ENCODE measurements around the gene SARDH. TPM values are rescaled to one million over a fixed set of nuclear protein-coding genes. Genes with fewer than 3 reads are reported as not detected.

The SARDH gene
- total RNA-seq, 3 donors from 2014 or later, result 0.23 to 2.1 (median 0.46) TPM

DNA sequence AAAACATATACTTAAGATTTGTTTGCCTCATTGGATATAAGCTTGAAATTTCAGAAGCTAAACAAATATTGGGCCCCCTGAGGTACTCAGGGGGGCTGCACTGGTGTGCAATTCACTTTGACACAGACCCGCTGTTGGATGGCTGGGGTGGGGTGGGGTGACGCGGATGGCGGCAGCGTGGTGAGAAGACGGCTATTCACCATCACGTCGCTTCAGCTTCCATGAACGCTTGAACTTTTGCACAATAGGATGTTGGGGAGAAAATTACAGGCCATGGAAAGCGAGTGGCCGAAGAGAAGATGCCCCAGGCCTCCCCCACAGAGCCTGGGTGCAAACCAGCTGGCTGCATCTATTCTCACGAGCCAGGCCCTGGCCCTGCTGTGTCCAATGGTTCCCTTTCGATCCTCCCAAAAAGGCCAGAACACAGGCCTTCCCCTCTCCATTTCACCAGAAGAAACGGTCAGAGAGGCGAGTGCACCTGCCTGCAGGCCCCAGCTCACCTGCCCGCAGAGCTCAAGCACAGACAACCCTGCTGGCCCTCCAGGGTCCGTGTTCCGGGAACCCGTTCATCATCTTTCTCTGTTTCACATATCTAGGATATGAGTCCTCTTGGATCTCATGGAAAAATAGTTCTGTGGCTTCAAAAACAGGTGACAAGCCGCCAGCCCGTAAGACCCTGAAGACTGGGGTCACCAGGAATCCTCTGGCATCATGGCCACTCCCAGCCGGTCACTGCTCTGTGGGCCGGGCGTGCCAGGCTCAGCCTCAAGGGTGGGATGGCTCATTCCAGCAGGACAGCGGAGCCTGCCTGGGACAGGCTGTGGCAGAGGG lies 46.8 kb upstream of the SARDH start:
- Histone ChIP-seq H3K9me3 (no peaks in the 10 kb centered on the region), H3K36me3 (ENCODE audit: low read depth) (no peaks in the 10 kb centered on the region), H3K4me1 (ENCODE audit: low read depth) (peaks cover 21% of the 10 kb centered on the region), H3K4me3 (no peak overlapping the region)
- DNase-seq, result peak in 1 of 3 donors; percentile 43
- TF ChIP-seq, protein P1, sequence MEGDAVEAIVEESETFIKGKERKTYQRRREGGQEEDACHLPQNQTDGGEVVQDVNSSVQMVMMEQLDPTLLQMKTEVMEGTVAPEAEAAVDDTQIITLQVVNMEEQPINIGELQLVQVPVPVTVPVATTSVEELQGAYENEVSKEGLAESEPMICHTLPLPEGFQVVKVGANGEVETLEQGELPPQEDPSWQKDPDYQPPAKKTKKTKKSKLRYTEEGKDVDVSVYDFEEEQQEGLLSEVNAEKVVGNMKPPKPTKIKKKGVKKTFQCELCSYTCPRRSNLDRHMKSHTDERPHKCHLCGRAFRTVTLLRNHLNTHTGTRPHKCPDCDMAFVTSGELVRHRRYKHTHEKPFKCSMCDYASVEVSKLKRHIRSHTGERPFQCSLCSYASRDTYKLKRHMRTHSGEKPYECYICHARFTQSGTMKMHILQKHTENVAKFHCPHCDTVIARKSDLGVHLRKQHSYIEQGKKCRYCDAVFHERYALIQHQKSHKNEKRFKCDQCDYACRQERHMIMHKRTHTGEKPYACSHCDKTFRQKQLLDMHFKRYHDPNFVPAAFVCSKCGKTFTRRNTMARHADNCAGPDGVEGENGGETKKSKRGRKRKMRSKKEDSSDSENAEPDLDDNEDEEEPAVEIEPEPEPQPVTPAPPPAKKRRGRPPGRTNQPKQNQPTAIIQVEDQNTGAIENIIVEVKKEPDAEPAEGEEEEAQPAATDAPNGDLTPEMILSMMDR (IDR thresholded peaks at IDR 0.05), result no peak
- ATAC-seq, result no peak
- intact Hi-C loops (cut with DNase I, micrococcal nuclease), result no loop called here

DNA sequence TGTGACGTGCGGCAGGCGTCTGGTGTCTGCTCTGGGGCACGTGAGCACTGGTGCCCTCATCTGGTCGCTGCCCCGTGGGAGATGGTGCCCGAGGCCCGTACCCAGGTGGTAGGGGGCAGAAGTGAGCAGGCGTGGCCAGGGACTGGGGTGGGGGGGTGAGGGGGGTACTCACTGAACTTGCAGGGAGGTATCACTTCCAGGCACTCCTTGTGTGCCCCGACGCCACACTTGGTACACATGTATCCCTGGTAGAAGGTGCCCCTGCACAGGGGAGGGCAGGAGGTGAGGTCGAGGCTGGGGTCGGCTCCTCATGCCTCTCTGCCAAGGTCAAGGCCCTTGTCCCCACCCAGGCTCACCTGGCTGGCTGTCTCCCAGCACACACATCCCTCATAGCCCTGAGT lies 45.2 kb upstream of the SARDH start:
- DNase-seq (peak in 1 of 3 donors; percentile 43), ATAC-seq (no peak)
- Histone ChIP-seq H3K36me3 (ENCODE audit: low read depth) (no peaks in the 10 kb centered on the region), H3K4me1 (ENCODE audit: low read depth) (peaks cover 10% of the 10 kb centered on the region), H3K9me3 (no peaks in the 10 kb centered on the region), H3K4me3 (no peak overlapping the region)
- TF ChIP-seq, protein P1 (IDR thresholded peaks at IDR 0.05), result no peak
- intact Hi-C loops (cut with DNase I, micrococcal nuclease), result no loop called here

DNA sequence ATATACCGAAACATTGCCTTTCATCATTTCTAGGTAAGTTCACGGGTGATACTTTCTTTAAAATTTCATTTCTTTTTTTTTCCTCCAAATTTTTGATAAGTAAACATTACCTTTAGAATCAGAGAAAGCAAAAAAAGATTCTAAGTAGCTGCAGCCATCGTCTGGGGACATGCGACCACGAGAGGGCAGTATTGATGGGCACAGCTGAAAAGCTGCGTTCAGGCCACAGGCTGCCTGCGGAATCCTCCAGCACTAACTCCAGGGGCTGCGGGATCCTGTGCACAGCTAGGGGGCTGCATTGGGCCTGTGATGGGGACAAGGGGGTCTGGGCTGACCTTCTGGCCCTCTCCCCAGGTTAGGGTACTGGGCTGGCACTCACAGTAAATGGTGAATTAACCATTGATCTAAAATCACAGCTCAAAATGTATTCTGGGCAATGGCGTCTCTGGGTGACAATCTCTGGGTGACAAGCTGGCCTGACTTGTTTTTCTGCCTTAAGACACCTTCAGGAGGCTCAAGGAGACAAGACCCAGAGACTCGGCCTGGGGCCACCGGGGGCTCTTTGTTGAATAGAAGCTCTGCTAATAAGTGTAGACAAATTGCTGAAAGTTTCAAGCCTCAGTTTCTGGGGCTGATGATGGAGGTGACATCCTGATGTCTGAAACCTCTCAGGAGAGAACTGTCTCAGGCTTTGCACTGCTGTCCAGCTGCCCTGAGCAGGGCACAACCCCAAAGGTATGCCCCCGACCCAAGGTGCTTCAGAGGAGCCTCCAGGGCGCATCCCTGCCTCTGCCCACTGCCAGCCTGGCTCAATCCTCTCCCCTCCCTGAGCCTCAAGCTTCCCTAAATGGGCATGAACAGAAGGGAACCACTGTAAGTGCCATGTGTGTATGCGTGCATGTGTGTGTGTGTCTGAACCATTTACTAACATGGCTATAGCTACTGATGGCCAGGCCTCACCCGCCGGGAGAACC lies 44.3 kb upstream of the SARDH start:
- Histone ChIP-seq H3K9me3 (no peaks in the 10 kb centered on the region), H3K36me3 (ENCODE audit: low read depth) (no peaks in the 10 kb centered on the region), H3K4me3 (no peak overlapping the region), H3K4me1 (ENCODE audit: low read depth) (peaks cover 2% of the 10 kb centered on the region)
- TF ChIP-seq, protein P1 (IDR thresholded peaks at IDR 0.05), result peak; percentile 66
- peak; percentile 76 for ATAC-seq
- intact Hi-C loops (cut with DNase I, micrococcal nuclease), result no loop called here
- peak; percentile 67 to 91 (median 76) for DNase-seq

DNA sequence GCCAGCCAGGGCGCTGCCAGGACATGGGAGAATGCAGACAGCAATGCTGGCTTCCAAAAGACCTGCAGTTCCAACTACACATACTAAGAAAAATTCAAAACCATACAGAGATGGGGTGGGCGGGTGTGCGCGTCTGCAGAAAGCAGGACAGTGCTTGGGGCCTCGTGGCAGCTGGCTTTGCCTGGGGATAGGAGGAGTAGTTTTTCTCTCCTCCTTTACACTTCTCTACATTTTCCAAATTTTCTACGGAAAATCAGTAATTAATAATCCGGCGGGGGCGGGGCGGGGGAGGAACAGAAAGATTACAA lies 43.6 kb upstream of the SARDH start:
- H3K4me3 ChIP-seq, result no peak overlapping the region
- H3K4me1 ChIP-seq (ENCODE audit: low read depth), result no peaks in the 10 kb centered on the region
- intact Hi-C loops (cut with DNase I, micrococcal nuclease), result no loop called here
- DNase-seq, result peak in 1 of 3 donors; percentile 22
- H3K9me3 ChIP-seq, result no peaks in the 10 kb centered on the region
- no peak for ATAC-seq
- TF ChIP-seq, protein P1 (IDR thresholded peaks at IDR 0.05), result no peak
- H3K36me3 ChIP-seq (ENCODE audit: low read depth), result no peaks in the 10 kb centered on the region

GRCh38 chr9:133780962-133781827 lies 43.0 kb upstream of the SARDH start:
- H3K4me1 ChIP-seq (ENCODE audit: low read depth), result no peaks in the 10 kb centered on the region
- DNase-seq (peak in 2 of 3 donors; percentile 10 to 25), ATAC-seq (no peak)
- intact Hi-C loops (cut with DNase I, micrococcal nuclease), result no loop called here
- no peak overlapping the region for H3K4me3 ChIP-seq
- H3K36me3 ChIP-seq (ENCODE audit: low read depth), result no peaks in the 10 kb centered on the region
- TF ChIP-seq, protein P1 (IDR thresholded peaks at IDR 0.05), result no peak
- H3K9me3 ChIP-seq, result no peaks in the 10 kb centered on the region
